ENCODE data around the gene NFATC1.

DNA sequence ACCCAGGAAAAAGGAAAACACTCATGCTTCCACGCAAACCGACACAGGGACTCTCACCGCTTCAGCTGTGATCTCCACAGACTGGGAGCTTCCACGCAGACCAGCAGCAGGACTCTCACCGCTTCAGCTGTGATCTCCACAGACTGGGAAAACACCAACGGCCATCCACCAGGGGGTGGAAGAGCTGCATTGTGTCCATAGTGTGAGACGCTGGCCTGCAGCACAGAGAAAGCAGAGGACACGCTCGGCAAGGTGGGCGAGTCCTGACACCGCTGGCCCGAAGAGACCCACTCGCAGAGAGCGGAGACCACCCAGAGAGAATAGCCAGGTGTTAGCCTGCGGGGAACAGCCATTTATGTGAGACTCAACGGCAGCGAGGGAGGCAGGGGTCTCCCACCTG lies 42.5 kb upstream of the NFATC1 start:
- TF ChIP-seq CTCF (IDR thresholded peaks at IDR 0.05; ENCODE audit: borderline replicate concordance, extremely low read depth, low read length, poor library complexity, severe bottlenecking) (peak; percentile 26), EZH2 (IDR thresholded peaks at IDR 0.05; ENCODE audit: borderline replicate concordance, low read depth, low read length, severe bottlenecking) (no peak)

All from DND-41 (cell line).